Left ventricle myocardium inferior (tissue), 1 donor: Measurements from ENCODE around the gene SRPK2. TPM values are rescaled to one million over a fixed set of nuclear protein-coding genes. Genes with fewer than 3 reads are reported as not detected.
"Not testable (repeated sequence)": the region's sequence is repeated elsewhere in the genome, so short reads cannot be mapped to it uniquely, and the experiment has no call there.

Experiments used
- DNase-seq: peaks from one replicate; pipeline ENCODE4 v3.0.0-alpha.2; 2020
- H3K27ac ChIP-seq: fragments of 200-600 bp; replicated peaks from 2 replicates; pipeline ENCODE4 v1.8.0; 2021
- H3K27me3 ChIP-seq: fragments of 200-600 bp; 2 replicates; pipeline ENCODE4 v1.8.0; 2021; ENCODE audit warnings: low read depth
- H3K36me3 ChIP-seq: fragments of 200-600 bp; 2 replicates; pipeline ENCODE4 v1.8.0; 2021
- H3K4me1 ChIP-seq: fragments of 200-600 bp; 2 replicates; pipeline ENCODE4 v1.8.0; 2021
- H3K4me3 ChIP-seq: fragments of 200-600 bp; 2 replicates; pipeline ENCODE4 v1.8.0; 2021; ENCODE audit warnings: mild to moderate bottlenecking, moderate library complexity
- H3K9me3 ChIP-seq: fragments of 200-600 bp; replicated peaks from 2 replicates; pipeline ENCODE4 v1.8.0; 2021
- intact Hi-C: fragments of 100-400 bp; cut with micrococcal nuclease; formaldehyde crosslinking; loops from one replicate; pipeline ENCODE4 v1.11.0; 2022
- total RNA-seq: library from RNA; stranded (reverse); fragmentation: NEBNext Ultra II Directional; extraction: Animal tissue kit (Norgen Biotek cat#: 25700); gene quantifications from one replicate; pipeline ENCODE4 v1.2.1, GENCODE V29; 2021
- TF ChIP-seq, protein P1 (sequence below): fragments of 200-600 bp; IDR thresholded peaks from 2 replicates; pipeline ENCODE4 v1.8.0; 2021; ENCODE audit warnings: antibody characterized with exemption, mild to moderate bottlenecking, borderline replicate concordance
- donor health status: DM: no; HTN: yes; CAD: no; lungs with severe emphysema.

Gene SRPK2
- total RNA-seq, 1 donor from 2014 or later, result 34.3 TPM

DNA sequence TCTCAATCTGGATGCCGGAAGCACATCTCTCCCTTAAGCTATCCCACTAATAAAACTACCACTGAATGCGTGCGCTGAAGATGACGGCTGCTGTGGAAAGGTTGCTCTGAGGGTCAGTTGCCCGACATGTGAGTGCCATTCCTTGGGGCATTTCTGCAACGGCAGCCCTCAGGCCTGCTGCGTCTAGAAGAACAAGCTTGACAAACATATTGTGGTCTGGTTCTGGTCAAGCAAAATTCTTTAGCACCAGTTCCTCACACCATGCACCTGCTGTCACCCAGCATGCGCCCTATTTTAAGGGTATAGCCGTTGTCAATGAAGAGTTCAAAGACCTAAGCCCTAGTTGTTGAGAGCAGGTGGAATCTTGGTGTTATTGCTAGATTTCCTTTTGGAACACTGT, 184.2 kb downstream of the SRPK2 start:
- no peaks in the 10 kb centered on the region for H3K9me3 ChIP-seq
- TF ChIP-seq, protein P1, sequence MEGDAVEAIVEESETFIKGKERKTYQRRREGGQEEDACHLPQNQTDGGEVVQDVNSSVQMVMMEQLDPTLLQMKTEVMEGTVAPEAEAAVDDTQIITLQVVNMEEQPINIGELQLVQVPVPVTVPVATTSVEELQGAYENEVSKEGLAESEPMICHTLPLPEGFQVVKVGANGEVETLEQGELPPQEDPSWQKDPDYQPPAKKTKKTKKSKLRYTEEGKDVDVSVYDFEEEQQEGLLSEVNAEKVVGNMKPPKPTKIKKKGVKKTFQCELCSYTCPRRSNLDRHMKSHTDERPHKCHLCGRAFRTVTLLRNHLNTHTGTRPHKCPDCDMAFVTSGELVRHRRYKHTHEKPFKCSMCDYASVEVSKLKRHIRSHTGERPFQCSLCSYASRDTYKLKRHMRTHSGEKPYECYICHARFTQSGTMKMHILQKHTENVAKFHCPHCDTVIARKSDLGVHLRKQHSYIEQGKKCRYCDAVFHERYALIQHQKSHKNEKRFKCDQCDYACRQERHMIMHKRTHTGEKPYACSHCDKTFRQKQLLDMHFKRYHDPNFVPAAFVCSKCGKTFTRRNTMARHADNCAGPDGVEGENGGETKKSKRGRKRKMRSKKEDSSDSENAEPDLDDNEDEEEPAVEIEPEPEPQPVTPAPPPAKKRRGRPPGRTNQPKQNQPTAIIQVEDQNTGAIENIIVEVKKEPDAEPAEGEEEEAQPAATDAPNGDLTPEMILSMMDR, result no peak
- H3K4me3 ChIP-seq, result no peak overlapping the region
- no peaks in the 10 kb centered on the region for H3K36me3 ChIP-seq
- no peaks in the 10 kb centered on the region for H3K27me3 ChIP-seq
- intact Hi-C loops, result no loop called here
- DNase-seq, result no peak
- H3K27ac ChIP-seq, result no peak overlapping the region
- peaks cover 15% of the 10 kb centered on the region for H3K4me1 ChIP-seq

DNA sequence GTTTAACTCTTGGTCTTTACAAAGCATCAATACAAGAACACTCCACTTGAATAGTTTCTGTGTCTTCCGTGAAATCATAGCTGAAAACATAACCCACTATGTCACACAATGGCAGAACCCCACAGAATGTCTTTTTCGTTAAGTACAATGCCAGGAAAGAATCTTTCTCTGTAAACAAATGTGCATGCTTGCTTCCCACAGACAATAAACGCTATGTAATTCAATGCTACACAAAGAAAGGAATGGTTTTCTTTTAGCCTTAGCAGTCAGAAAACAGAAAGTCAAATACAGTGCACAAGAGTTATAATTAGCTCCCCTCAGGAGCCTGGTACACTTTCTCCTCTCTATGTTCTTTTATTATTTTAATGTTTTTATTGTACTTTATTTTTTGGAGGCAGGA, 186.1 kb downstream of the SRPK2 start:
- peaks cover 27% of the 10 kb centered on the region for H3K4me1 ChIP-seq
- peak overlapping the region; percentile 15 for H3K27ac ChIP-seq
- TF ChIP-seq, protein P1, result no peak
- no peak for DNase-seq
- H3K9me3 ChIP-seq, result no peaks in the 10 kb centered on the region
- intact Hi-C loops, result no loop called here
- H3K4me3 ChIP-seq, result no peak overlapping the region
- no peaks in the 10 kb centered on the region for H3K36me3 ChIP-seq
- no peaks in the 10 kb centered on the region for H3K27me3 ChIP-seq

DNA sequence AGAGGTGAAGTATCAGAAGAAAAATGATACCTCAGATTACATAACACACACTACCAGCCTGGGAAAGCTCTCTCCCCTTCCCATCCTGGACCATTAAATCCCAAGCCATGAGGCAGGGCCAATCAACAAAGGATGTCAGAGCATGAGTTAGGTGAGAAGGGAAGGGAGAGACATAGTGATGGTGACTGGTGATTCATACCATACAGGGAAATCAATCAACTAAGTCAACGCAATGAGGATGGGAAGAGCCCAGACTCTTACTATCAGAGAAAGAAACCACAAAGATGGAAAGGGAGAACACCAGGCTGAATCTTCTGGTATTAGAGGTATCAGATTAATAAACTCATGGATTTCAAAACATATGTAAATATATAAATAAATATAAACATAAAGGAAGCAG, 189.3 kb downstream of the SRPK2 start:
- DNase-seq, result no peak
- TF ChIP-seq, protein P1, result no peak
- Histone ChIP-seq H3K36me3 (no peaks in the 10 kb centered on the region), H3K4me3 (no peak overlapping the region), H3K27ac (no peak overlapping the region), H3K27me3 (no peaks in the 10 kb centered on the region), H3K9me3 (no peaks in the 10 kb centered on the region), H3K4me1 (peaks cover 32% of the 10 kb centered on the region)
- intact Hi-C loops, result no loop called here

DNA sequence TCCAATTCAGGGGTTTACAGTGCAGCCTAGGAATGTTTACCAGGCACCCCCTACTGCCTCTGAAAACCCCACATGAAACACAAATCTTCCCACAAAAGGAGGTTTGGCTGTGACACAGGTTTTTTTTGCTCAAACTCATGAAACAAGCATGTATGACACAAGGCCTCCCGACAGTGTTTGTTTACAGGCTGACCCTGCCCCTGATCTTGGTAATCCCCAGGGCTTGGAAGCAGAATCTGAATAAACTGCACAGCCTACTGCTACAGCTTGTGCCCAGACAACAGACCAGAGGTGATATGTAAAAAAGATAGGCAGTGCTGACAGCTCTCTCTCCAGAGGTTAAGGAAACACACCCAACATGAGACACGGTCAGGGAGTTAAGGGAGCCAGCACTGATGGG, 190.5 kb downstream of the SRPK2 start:
- Histone ChIP-seq H3K27ac (no peak overlapping the region), H3K4me1 (peaks cover 31% of the 10 kb centered on the region), H3K4me3 (no peak overlapping the region), H3K27me3 (no peaks in the 10 kb centered on the region), H3K36me3 (no peaks in the 10 kb centered on the region), H3K9me3 (no peaks in the 10 kb centered on the region)
- DNase-seq, result no peak
- intact Hi-C loops, result no loop called here
- TF ChIP-seq, protein P1, result no peak

DNA sequence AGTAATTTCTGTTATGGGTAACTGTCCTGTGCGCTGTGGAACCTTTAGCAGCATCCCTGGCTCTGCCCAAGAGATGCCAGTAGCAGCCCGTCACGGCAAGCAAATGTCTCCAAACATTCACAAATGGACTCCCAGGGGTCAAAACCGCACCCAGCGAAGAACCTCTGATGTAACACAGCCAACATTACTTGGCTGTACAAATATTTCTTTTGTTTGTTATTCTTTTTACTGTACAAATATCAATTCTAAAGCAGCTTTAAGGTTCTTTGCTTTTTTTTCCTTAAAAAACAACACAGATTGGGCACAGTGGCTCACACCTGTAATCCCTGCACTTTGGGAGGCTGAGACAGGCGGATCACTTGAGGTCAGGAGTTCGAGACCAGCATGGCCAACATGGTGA, 192.2 kb downstream of the SRPK2 start:
- H3K4me3 ChIP-seq, result no peak overlapping the region
- no peaks in the 10 kb centered on the region for H3K27me3 ChIP-seq
- TF ChIP-seq, protein P1, result no peak
- DNase-seq, result no peak
- H3K36me3 ChIP-seq, result no peaks in the 10 kb centered on the region
- H3K27ac ChIP-seq, result no peak overlapping the region
- no peaks in the 10 kb centered on the region for H3K9me3 ChIP-seq
- H3K4me1 ChIP-seq, result peaks cover 19% of the 10 kb centered on the region
- intact Hi-C loops, result no loop called here

DNA sequence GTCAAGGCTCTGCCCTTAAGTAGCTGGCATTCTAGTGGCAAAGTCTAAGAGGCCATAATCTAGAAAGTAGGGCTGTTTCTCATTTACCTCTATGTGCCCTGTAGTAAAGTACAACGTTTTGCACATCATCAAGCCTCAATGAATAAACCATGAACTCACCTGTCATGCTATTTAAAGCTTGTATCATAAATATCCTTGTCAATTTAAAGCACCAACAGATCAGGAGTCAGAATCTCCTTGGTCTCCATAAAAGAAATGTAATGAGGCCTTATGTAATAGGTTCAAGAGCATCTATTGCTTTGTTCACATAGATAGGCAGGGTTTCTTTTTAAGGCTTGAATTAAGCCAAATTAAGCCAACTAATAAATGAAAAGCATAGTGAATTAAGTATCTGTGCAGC, 192.8 kb downstream of the SRPK2 start:
- Histone ChIP-seq H3K9me3 (no peaks in the 10 kb centered on the region), H3K27ac (no peak overlapping the region), H3K36me3 (no peaks in the 10 kb centered on the region), H3K27me3 (no peaks in the 10 kb centered on the region), H3K4me1 (peaks cover 19% of the 10 kb centered on the region), H3K4me3 (no peak overlapping the region)
- TF ChIP-seq, protein P1, result no peak
- DNase-seq, result no peak
- intact Hi-C loops, result no loop called here

DNA sequence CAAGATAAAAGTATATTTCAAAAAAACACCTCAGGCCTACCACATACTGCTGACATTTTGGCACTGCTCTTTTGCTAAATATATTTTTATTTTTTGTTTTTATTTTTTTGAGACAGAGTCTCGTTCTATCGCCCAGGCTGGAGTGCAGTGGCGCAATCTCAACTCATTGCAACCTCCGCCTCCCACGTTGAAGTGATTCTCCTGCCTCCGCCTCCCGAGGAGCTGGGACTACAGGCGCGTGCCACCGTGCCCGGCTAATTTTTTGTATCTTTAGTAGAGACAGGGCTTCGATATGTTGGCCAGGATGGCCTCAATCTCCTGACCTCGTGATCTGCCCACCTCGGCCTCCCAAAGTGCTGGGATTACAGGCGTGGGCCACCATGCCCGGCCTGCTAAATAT, 193.8 kb downstream of the SRPK2 start:
- H3K27ac ChIP-seq, H3K36me3 ChIP-seq, H3K27me3 ChIP-seq, H3K9me3 ChIP-seq, H3K4me3 ChIP-seq, DNase-seq, intact Hi-C loops: not testable (repeated sequence)
- peaks cover 27% of the 10 kb centered on the region for H3K4me1 ChIP-seq
